GM23338 (cell line): ENCODE measurements around the gene MRPL52. TPM values are rescaled to one million over a fixed set of nuclear protein-coding genes. Genes with fewer than 3 reads are reported as not detected.
"Not testable (repeated sequence)": the region's sequence is repeated elsewhere in the genome, so short reads cannot be mapped to it uniquely, and the experiment has no call there.

ENCODE experiments used
- ATAC-seq: fragments of 200-7000 bp; cut with Tn5 transposase; 3 replicates; pipeline ENCODE4 v1.9.1; 2020
- DNase-seq: peaks from one replicate; pipeline ENCODE4 v3.0.0-alpha.2; 2015; ENCODE audit warnings: low spot score
- H2AFZ ChIP-seq: fragments of 200-600 bp; sonication (generic); 2 replicates; pipeline ENCODE4 v1.8.0; 2016; ENCODE audit warnings: antibody characterized with exemption, mild to moderate bottlenecking, moderate library complexity
- H3F3A ChIP-seq: fragments of 200-600 bp; sonication (generic); replicated peaks from 2 replicates; pipeline ENCODE4 v1.8.0; 2017; ENCODE audit warnings: antibody characterized with exemption, mixed run types, low read depth
- H3K27ac ChIP-seq: fragments of 200-600 bp; sonication (generic); 2 replicates; pipeline ENCODE4 v1.6.1; 2016; ENCODE audit warnings: low read depth
- H3K27me3 ChIP-seq: fragments of 200-600 bp; sonication (generic); 2 replicates; pipeline ENCODE4 v1.8.0; 2016; ENCODE audit warnings: mild to moderate bottlenecking, mixed run types, moderate library complexity; ENCODE audit not compliant: insufficient read depth
- H3K36me3 ChIP-seq: fragments of 200-600 bp; sonication (generic); 2 replicates; pipeline ENCODE4 v1.8.0; 2016; ENCODE audit warnings: mild to moderate bottlenecking; ENCODE audit not compliant: insufficient read depth
- H3K4me1 ChIP-seq: fragments of 200-600 bp; sonication (generic); 2 replicates; pipeline ENCODE4 v1.8.0; 2016; ENCODE audit warnings: mild to moderate bottlenecking, moderate library complexity; ENCODE audit not compliant: insufficient read depth
- H3K4me2 ChIP-seq: fragments of 200-600 bp; sonication (generic); 2 replicates; pipeline ENCODE4 v1.7.1; 2017; ENCODE audit warnings: mixed run types
- H3K4me3 ChIP-seq: fragments of 200-600 bp; sonication (generic); 2 replicates; pipeline ENCODE4 v1.6.1; 2016; ENCODE audit warnings: mixed run types
- H3K79me2 ChIP-seq: fragments of 200-600 bp; sonication (generic); replicated peaks from 2 replicates; pipeline ENCODE4 v1.8.0; 2017; ENCODE audit warnings: mild to moderate bottlenecking; ENCODE audit not compliant: insufficient read depth
- H3K9me2 ChIP-seq: fragments of 200-600 bp; sonication (generic); 2 replicates; pipeline ENCODE4 v1.8.0; 2017; ENCODE audit not compliant: insufficient read depth
- H4K20me1 ChIP-seq: fragments of 200-600 bp; sonication (generic); replicated peaks from 2 replicates; pipeline ENCODE4 v1.8.0; 2017; ENCODE audit warnings: mild to moderate bottlenecking; ENCODE audit not compliant: insufficient read depth
- H3K27ac Mint-ChIP-seq: 2 replicates; pipeline ENCODE4 v1.8.0; 2020; ENCODE audit warnings: inconsistent platforms, mild to moderate bottlenecking, moderate library complexity, mixed read lengths
- H3K27me3 Mint-ChIP-seq: 3 replicates; pipeline ENCODE4 v1.8.0; 2022; ENCODE audit warnings: low read depth, mild to moderate bottlenecking, moderate library complexity, mixed read lengths, inconsistent platforms; ENCODE audit not compliant: insufficient read depth, poor library complexity
- H3K36me3 Mint-ChIP-seq: 3 replicates; pipeline ENCODE4 v1.8.0; 2021; ENCODE audit warnings: low read depth, mild to moderate bottlenecking, inconsistent platforms, moderate library complexity, mixed read lengths
- H3K4me1 Mint-ChIP-seq: 3 replicates; pipeline ENCODE4 v1.8.0; 2020; ENCODE audit warnings: mild to moderate bottlenecking, inconsistent platforms, mixed read lengths
- H3K4me3 Mint-ChIP-seq: 3 replicates; pipeline ENCODE4 v1.8.0; 2021; ENCODE audit warnings: moderate library complexity, mild to moderate bottlenecking, inconsistent platforms, mixed read lengths
- H3K9me3 Mint-ChIP-seq: 3 replicates; pipeline ENCODE4 v1.8.0; 2020; ENCODE audit warnings: moderate library complexity, mild to moderate bottlenecking, inconsistent platforms, mixed read lengths
- JUNB ChIP-seq: IDR thresholded peaks from one replicate; pipeline ENCODE4 v1.6.1; 2016; ENCODE audit warnings: antibody characterized with exemption; ENCODE audit not compliant: unreplicated experiment
- NANOG ChIP-seq: IDR thresholded peaks from 2 replicates; pipeline ENCODE4 v1.6.1; 2016; ENCODE audit warnings: antibody characterized with exemption, borderline replicate concordance
- STAT1 ChIP-seq: IDR thresholded peaks from one replicate; pipeline ENCODE4 v1.6.1; 2016; ENCODE audit warnings: antibody characterized with exemption; ENCODE audit not compliant: unreplicated experiment
- ZNF331 ChIP-seq: fragments of 250-450 bp; sonication (Bioruptor Pico); IDR thresholded peaks from 2 replicates; pipeline ENCODE4 v1.5.0; 2020; ENCODE audit warnings: low read depth, mild to moderate bottlenecking, moderate library complexity
- polyA plus RNA-seq: library from polyadenylated mRNA; unstranded; fragments of >200 nt; fragmentation: Nextera tagmentation; extraction: Ambion mirVana; gene quantifications from 2 replicates; pipeline ENCODE4 v1.2.1, GENCODE V29; 2016
- total RNA-seq: library from RNA; depleted of rRNA; stranded (reverse); fragments of >200 nt; shearing (Covaris generic); gene quantifications from 2 replicates; pipeline ENCODE4 v1.2.3, GENCODE V29; 2014
- TF ChIP-seq, protein P1 (sequence below): fragments of 250-450 bp; sonication (Bioruptor Pico); IDR thresholded peaks from 2 replicates; pipeline ENCODE4 v1.5.0; 2020; ENCODE audit warnings: mild to moderate bottlenecking, moderate library complexity
- TF ChIP-seq, protein P2 (sequence below): IDR thresholded peaks from 2 replicates; pipeline ENCODE4 v1.6.1; 2016; ENCODE audit warnings: antibody characterized with exemption

Gene MRPL52
- total and polyA plus RNA-seq, 2 experiments from 2014 or later = 131 to 617 TPM

GRCh38 chr14:22850944-22851764 is 21.5 kb downstream of the MRPL52 start (continued):
- TF ChIP-seq, protein P1, sequence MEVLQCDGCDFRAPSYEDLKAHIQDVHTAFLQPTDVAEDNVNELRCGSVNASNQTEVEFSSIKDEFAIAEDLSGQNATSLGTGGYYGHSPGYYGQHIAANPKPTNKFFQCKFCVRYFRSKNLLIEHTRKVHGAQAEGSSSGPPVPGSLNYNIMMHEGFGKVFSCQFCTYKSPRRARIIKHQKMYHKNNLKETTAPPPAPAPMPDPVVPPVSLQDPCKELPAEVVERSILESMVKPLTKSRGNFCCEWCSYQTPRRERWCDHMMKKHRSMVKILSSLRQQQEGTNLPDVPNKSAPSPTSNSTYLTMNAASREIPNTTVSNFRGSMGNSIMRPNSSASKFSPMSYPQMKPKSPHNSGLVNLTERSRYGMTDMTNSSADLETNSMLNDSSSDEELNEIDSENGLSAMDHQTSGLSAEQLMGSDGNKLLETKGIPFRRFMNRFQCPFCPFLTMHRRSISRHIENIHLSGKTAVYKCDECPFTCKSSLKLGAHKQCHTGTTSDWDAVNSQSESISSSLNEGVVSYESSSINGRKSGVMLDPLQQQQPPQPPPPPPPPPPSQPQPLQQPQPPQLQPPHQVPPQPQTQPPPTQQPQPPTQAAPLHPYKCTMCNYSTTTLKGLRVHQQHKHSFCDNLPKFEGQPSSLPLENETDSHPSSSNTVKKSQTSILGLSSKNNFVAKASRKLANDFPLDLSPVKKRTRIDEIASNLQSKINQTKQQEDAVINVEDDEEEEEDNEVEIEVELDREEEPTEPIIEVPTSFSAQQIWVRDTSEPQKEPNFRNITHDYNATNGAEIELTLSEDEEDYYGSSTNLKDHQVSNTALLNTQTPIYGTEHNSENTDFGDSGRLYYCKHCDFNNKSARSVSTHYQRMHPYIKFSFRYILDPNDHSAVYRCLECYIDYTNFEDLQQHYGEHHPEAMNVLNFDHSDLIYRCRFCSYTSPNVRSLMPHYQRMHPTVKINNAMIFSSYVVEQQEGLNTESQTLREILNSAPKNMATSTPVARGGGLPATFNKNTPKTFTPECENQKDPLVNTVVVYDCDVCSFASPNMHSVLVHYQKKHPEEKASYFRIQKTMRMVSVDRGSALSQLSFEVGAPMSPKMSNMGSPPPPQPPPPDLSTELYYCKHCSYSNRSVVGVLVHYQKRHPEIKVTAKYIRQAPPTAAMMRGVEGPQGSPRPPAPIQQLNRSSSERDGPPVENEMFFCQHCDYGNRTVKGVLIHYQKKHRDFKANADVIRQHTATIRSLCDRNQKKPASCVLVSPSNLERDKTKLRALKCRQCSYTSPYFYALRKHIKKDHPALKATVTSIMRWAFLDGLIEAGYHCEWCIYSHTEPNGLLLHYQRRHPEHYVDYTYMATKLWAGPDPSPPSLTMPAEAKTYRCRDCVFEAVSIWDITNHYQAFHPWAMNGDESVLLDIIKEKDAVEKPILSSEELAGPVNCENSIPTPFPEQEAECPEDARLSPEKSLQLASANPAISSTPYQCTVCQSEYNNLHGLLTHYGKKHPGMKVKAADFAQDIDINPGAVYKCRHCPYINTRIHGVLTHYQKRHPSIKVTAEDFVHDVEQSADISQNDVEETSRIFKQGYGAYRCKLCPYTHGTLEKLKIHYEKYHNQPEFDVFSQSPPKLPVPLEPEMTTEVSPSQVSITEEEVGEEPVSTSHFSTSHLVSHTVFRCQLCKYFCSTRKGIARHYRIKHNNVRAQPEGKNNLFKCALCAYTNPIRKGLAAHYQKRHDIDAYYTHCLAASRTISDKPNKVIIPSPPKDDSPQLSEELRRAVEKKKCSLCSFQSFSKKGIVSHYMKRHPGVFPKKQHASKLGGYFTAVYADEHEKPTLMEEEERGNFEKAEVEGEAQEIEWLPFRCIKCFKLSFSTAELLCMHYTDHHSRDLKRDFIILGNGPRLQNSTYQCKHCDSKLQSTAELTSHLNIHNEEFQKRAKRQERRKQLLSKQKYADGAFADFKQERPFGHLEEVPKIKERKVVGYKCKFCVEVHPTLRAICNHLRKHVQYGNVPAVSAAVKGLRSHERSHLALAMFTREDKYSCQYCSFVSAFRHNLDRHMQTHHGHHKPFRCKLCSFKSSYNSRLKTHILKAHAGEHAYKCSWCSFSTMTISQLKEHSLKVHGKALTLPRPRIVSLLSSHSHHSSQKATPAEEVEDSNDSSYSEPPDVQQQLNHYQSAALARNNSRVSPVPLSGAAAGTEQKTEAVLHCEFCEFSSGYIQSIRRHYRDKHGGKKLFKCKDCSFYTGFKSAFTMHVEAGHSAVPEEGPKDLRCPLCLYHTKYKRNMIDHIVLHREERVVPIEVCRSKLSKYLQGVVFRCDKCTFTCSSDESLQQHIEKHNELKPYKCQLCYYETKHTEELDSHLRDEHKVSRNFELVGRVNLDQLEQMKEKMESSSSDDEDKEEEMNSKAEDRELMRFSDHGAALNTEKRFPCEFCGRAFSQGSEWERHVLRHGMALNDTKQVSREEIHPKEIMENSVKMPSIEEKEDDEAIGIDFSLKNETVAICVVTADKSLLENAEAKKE (CRISPR knock-in tag) = no peak
- no peak for TF ChIP-seq STAT1
- TF ChIP-seq ZNF331 = no peak
- TF ChIP-seq, protein P2, sequence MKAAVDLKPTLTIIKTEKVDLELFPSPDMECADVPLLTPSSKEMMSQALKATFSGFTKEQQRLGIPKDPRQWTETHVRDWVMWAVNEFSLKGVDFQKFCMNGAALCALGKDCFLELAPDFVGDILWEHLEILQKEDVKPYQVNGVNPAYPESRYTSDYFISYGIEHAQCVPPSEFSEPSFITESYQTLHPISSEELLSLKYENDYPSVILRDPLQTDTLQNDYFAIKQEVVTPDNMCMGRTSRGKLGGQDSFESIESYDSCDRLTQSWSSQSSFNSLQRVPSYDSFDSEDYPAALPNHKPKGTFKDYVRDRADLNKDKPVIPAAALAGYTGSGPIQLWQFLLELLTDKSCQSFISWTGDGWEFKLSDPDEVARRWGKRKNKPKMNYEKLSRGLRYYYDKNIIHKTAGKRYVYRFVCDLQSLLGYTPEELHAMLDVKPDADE = no peak
- no peak for TF ChIP-seq JUNB
- no peak for TF ChIP-seq NANOG

DNA sequence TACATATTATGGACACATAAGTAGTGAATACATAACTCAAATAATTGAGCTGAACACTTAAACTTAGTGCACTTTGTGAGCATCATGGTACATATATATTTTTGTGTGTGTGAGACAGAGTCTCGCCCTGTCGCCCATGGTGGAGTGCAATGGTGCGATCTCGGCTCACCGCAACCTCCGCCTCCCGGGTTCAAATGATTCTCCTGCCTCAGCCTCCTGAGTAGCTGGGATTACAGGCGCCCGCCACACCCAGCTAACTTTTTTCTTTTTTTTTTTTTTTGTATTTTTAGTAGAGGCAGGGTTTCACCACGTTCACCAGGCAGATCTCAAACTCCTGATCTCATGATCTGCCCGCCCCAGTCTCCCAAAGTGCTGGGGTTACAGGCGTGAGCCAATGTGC is 22.5 kb downstream of the MRPL52 start:
- H3K27ac Mint-ChIP-seq, ATAC-seq, H3K4me3 Mint-ChIP-seq, H3K27me3 Mint-ChIP-seq, H3K4me3 ChIP-seq, H3K27ac ChIP-seq, H3K27me3 ChIP-seq, H3K36me3 Mint-ChIP-seq, H3K4me2 ChIP-seq, H3K79me2 ChIP-seq, H3K9me2 ChIP-seq, DNase-seq, H2AFZ ChIP-seq, H4K20me1 ChIP-seq, H3K9me3 Mint-ChIP-seq, H3K36me3 ChIP-seq: not testable (repeated sequence)
- peaks cover 26% of the 10 kb centered on the region for H3K4me1 Mint-ChIP-seq
- H3K4me1 ChIP-seq = peaks cover 23% of the 10 kb centered on the region
- peaks cover 21% of the 10 kb centered on the region for H3F3A ChIP-seq
